ENCODE results near the gene MIA3. TPM values are rescaled to one million over a fixed set of nuclear protein-coding genes. Genes with fewer than 3 reads are reported as not detected.

Gene MIA3
- total RNA-seq, 1 donor: 81.0 TPM

GRCh38 chr1:222586842-222587241 is 31.1 kb upstream of the MIA3 start:
- DNase-seq (ENCODE audit: low read depth): no peak
- H3K4me3 ChIP-seq (ENCODE audit: low read depth, low read length): no peak overlapping the region

GRCh38 chr1:222588135-222588534 is 29.8 kb upstream of the MIA3 start:
- TF ChIP-seq CTCF (IDR thresholded peaks at IDR 0.05; ENCODE audit: insufficient read depth, low read length): no peak
- DNase-seq (ENCODE audit: low read depth): peak; percentile 19
- H3K4me3 ChIP-seq (ENCODE audit: low read depth, low read length): no peak overlapping the region

More at GRCh38 chr1:222586842-222587241, 31.1 kb upstream of the MIA3 start:
- no peak for TF ChIP-seq CTCF (IDR thresholded peaks at IDR 0.05; ENCODE audit: insufficient read depth, low read length)

- no peak for TF ChIP-seq CTCF (IDR thresholded peaks at IDR 0.05; ENCODE audit: insufficient read depth, low read length)
- peak; percentile 80 for DNase-seq (ENCODE audit: low read depth)
These were observed 28.2 kb upstream of the MIA3 start, which contains the start of gene TAF1A for GRCh38 chr1:222589462-222590302. TAF1A (minus strand) TSS chr1:222589933.

GRCh38 chr1:222592171-222592570 is 25.7 kb upstream of the MIA3 start:
- DNase-seq (ENCODE audit: low read depth): peak; percentile 12
- TF ChIP-seq CTCF (IDR thresholded peaks at IDR 0.05; ENCODE audit: insufficient read depth, low read length): no peak
- no peak overlapping the region for H3K4me3 ChIP-seq (ENCODE audit: low read depth, low read length)

More at GRCh38 chr1:222589462-222590302, 28.2 kb upstream of the MIA3 start, which contains the start of gene TAF1A:
- peak within 1 kb of the TSS; percentile 73 for H3K4me3 ChIP-seq (ENCODE audit: low read depth, low read length)

GRCh38 chr1:222594789-222595188 is 23.1 kb upstream of the MIA3 start:
- no peak for DNase-seq (ENCODE audit: low read depth)
- no peak for TF ChIP-seq CTCF (IDR thresholded peaks at IDR 0.05; ENCODE audit: insufficient read depth, low read length)
- no peak overlapping the region for H3K4me3 ChIP-seq (ENCODE audit: low read depth, low read length)

GRCh38 chr1:222596696-222597095 is 21.2 kb upstream of the MIA3 start:
- no peak overlapping the region for H3K4me3 ChIP-seq (ENCODE audit: low read depth, low read length)
- no peak for TF ChIP-seq CTCF (IDR thresholded peaks at IDR 0.05; ENCODE audit: insufficient read depth, low read length)

More at GRCh38 chr1:222596696-222597095, 21.2 kb upstream of the MIA3 start:
- no peak for DNase-seq (ENCODE audit: low read depth)

Data from fibroblast of the aortic adventitia (primary cell).